Measurements from ENCODE around the gene LRR1.

The LRR1 gene, protein sequence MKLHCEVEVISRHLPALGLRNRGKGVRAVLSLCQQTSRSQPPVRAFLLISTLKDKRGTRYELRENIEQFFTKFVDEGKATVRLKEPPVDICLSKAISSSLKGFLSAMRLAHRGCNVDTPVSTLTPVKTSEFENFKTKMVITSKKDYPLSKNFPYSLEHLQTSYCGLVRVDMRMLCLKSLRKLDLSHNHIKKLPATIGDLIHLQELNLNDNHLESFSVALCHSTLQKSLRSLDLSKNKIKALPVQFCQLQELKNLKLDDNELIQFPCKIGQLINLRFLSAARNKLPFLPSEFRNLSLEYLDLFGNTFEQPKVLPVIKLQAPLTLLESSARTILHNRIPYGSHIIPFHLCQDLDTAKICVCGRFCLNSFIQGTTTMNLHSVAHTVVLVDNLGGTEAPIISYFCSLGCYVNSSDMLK

DNA sequence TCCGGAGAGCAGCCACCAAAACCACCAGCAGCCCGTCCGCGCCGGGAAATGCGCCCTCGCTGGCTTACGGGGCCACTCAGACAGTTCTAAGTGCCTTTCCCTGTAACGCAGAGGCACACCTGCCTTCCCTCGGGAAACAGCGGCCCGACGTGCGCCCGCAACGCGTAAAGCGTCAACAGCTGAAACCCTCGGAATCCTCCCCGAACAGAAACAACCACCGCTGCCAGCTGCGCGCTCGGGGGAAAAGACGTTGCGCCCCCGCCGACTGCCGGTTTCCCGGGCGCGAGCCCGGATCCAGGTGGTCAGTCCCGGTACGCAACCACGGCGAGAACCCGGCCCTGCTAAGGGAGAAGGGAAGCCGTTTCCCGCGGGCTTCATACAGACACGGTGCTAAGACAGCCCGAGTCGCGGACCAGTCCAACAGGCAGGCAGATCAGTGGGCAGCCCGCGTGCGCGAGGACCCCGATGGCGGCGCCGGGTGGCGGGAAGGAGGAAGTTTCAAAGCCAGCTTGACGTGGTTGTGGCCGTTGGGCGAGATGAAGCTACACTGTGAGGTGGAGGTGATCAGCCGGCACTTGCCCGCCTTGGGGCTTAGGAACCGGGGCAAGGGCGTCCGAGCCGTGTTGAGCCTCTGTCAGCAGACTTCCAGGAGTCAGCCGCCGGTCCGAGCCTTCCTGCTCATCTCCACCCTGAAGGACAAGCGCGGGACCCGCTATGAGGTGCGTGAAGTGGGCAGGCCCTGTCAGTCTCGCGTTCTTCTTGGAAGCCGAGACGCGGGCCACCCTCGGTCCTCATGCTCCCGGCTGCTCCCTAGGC, at the start of gene LRR1:
Gene LRR1 (plus strand): TSS at position 456 of the 816 bp plus-strand sequence. CDS start 81 bp downstream, at position 537.
- Histone ChIP-seq H3K4me3 (ENCODE audit: low read length in 2 of 2) (peak within 1 kb of the TSS; percentile 97 to 99), H3K27ac (ENCODE audit: low read depth in 2 of 2, low read length in 2 of 2) (peak within 1 kb of the TSS; percentile 98 to 99), H3K36me3 (ENCODE audit: control insufficient read depth in 2 of 2, insufficient read depth in 2 of 2, low read length in 2 of 2) (peaks cover 3 to 5% of the 10 kb centered on the region in 2 donors), H3K4me1 (ENCODE audit: control insufficient read depth in 2 of 2, insufficient read depth in 2 of 2, low read length in 2 of 2) (peaks cover 4 to 14% of the 10 kb centered on the region in 2 donors), H3K9me3 (ENCODE audit: control insufficient read depth in 2 of 2, low read length in 2 of 2) (no peaks in the 10 kb centered on the region), H3K27me3 (ENCODE audit: control insufficient read depth in 2 of 2, insufficient read depth in 2 of 2, low read length in 2 of 2) (no peaks in the 10 kb centered on the region), H3K9ac (ENCODE audit: low read depth in 1 of 2, low read length in 2 of 2) (peak within 1 kb of the TSS; percentile 99)

DNA sequence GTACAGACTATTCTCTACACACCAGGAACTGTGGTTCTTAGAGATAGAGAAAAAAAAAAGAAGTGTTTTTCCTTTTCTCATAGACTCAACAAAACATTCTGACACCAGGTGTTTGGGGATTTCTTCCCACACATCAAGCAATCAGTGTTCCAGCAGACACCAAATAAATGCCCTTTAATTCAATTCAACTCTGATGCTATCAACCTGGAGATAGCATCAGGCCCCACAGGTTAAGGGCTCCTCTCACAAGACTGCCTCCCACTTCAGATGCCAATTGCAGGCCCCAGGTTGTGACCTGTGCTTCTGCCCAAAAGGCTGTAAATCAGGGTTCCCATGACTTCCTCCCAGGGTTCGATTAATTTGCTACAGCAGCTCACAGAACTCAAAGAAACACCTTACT, 49.3 kb upstream of the LRR1 start:
- Histone ChIP-seq H3K36me3 (ENCODE audit: control insufficient read depth in 2 of 2, insufficient read depth in 2 of 2, low read length in 2 of 2) (no peaks in the 10 kb centered on the region), H3K4me3 (ENCODE audit: low read length in 2 of 2) (no peak overlapping the region), H3K4me1 (ENCODE audit: control insufficient read depth in 2 of 2, insufficient read depth in 2 of 2, low read length in 2 of 2) (no peaks in the 10 kb centered on the region), H3K27me3 (ENCODE audit: control insufficient read depth in 2 of 2, insufficient read depth in 2 of 2, low read length in 2 of 2) (no peaks in the 10 kb centered on the region), H3K9ac (ENCODE audit: low read depth in 1 of 2, low read length in 2 of 2) (no peak overlapping the region), H3K27ac (ENCODE audit: low read depth in 2 of 2, low read length in 2 of 2) (no peak overlapping the region), H3K9me3 (ENCODE audit: control insufficient read depth in 2 of 2, low read length in 2 of 2) (no peaks in the 10 kb centered on the region)

DNA sequence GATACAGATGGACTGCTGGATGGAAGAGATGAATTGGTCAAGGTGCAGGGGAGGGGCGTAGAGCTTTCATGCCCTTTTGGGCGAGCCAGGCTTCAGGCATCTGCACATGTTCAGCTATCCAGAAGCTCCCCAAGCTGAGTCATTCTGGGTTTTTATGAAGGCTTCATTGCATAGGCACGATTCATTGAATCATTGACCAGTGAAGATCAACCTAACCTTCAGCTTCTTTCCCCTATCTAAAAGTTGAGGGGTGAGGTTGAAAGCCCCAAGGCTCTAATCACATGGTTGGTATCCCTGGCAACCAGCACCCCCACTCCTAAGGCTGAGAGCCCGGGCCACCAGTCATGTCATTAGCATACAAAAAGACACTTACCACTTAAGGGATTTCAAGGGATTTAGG, 48.9 kb upstream of the LRR1 start:
- Histone ChIP-seq H3K27ac (ENCODE audit: low read depth in 2 of 2, low read length in 2 of 2) (no peak overlapping the region), H3K9ac (ENCODE audit: low read depth in 1 of 2, low read length in 2 of 2) (no peak overlapping the region), H3K9me3 (ENCODE audit: control insufficient read depth in 2 of 2, low read length in 2 of 2) (no peaks in the 10 kb centered on the region), H3K4me3 (ENCODE audit: low read length in 2 of 2) (no peak overlapping the region), H3K36me3 (ENCODE audit: control insufficient read depth in 2 of 2, insufficient read depth in 2 of 2, low read length in 2 of 2) (no peaks in the 10 kb centered on the region), H3K4me1 (ENCODE audit: control insufficient read depth in 2 of 2, insufficient read depth in 2 of 2, low read length in 2 of 2) (no peaks in the 10 kb centered on the region), H3K27me3 (ENCODE audit: control insufficient read depth in 2 of 2, insufficient read depth in 2 of 2, low read length in 2 of 2) (no peaks in the 10 kb centered on the region)

DNA sequence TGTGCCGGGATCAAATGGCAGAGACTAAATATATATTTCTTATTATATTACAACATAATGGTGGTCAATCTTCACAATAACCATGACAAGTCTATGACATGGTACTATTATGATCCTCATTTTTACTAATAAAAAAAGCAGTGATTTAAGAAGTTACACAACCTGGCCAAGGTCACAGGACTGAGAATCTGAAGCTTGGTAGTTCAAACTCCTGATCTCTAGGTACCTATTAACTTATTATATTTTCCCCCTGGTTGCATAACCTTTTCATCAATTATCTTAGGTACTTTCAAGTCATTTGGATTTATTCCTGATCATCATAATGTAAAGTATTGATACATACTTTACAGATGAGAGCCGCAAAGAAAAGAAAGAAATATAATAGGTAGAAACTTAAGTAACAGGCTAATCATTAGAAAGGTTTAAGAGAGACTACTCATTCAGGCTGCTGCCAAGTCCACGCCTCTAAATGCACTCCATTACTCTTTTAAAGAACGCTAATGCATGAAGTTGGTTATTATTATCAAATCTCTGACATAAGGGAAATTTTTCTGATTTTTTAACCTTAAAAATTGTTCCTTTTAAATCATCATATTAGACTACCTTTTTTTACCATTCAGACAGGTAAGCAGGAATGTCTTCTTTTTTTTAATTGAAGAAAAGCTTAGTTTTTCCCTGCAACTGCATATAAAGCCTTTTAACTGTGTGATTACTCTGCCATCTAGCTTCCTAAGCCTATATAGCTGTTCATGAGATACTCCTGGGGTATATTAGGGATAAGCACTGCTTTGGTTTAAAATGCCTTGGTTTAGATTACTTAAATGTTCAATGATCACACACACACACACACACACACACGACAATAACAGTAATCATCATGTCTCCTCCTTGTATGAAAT, 48.2 kb upstream of the LRR1 start:
- H3K36me3 ChIP-seq (ENCODE audit: control insufficient read depth in 2 of 2, insufficient read depth in 2 of 2, low read length in 2 of 2), result no peaks in the 10 kb centered on the region
- no peak overlapping the region for H3K27ac ChIP-seq (ENCODE audit: low read depth in 2 of 2, low read length in 2 of 2)
- no peaks in the 10 kb centered on the region for H3K9me3 ChIP-seq (ENCODE audit: control insufficient read depth in 2 of 2, low read length in 2 of 2)
- no peaks in the 10 kb centered on the region for H3K27me3 ChIP-seq (ENCODE audit: control insufficient read depth in 2 of 2, insufficient read depth in 2 of 2, low read length in 2 of 2)
- H3K9ac ChIP-seq (ENCODE audit: low read depth in 1 of 2, low read length in 2 of 2), result no peak overlapping the region
- H3K4me3 ChIP-seq (ENCODE audit: low read length in 2 of 2), result no peak overlapping the region
- no peaks in the 10 kb centered on the region for H3K4me1 ChIP-seq (ENCODE audit: control insufficient read depth in 2 of 2, insufficient read depth in 2 of 2, low read length in 2 of 2)

DNA sequence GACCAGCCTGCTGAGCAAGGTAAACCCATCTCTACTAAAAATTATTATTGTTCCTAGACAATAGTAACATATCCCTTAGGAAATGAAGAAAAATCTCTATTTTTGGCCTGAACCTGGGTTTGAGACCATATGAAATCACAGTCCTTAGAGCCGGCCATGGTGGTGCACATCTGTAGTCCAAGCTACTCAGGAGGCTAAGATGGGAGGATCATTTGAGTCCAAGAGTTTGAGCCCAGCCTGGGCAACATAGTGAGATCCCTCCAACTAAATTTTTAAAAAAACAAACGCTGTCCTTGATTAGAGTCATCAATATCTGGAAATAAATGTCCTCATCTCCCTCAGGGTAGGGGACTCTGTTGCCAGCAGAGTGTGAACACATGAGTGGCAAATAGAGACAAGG, 47.2 kb upstream of the LRR1 start:
- no peaks in the 10 kb centered on the region for H3K36me3 ChIP-seq (ENCODE audit: control insufficient read depth in 2 of 2, insufficient read depth in 2 of 2, low read length in 2 of 2)
- no peak overlapping the region for H3K27ac ChIP-seq (ENCODE audit: low read depth in 2 of 2, low read length in 2 of 2)
- H3K9me3 ChIP-seq (ENCODE audit: control insufficient read depth in 2 of 2, low read length in 2 of 2), result no peaks in the 10 kb centered on the region
- no peak overlapping the region for H3K9ac ChIP-seq (ENCODE audit: low read depth in 1 of 2, low read length in 2 of 2)
- H3K27me3 ChIP-seq (ENCODE audit: control insufficient read depth in 2 of 2, insufficient read depth in 2 of 2, low read length in 2 of 2), result no peaks in the 10 kb centered on the region
- no peaks in the 10 kb centered on the region for H3K4me1 ChIP-seq (ENCODE audit: control insufficient read depth in 2 of 2, insufficient read depth in 2 of 2, low read length in 2 of 2)
- H3K4me3 ChIP-seq (ENCODE audit: low read length in 2 of 2), result no peak overlapping the region

DNA sequence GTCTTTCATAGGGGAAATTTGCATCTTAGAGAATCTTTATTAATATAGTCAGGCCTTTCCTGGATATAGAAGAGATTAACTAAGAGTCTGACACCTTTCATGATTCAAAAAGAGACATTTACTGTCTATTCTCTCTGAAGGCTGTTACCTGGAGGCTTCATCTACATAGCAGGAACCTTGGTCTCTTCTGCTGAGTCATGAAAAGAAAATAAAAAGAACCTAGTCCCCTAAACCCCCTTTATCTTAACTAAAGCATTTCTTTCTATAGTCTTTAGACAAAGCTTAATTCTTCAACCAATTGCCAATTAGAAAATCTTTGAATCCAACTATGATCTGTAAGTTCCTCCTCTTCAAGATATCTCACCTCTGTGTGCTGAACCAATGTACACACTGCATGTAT, 45.6 kb upstream of the LRR1 start:
- H3K9ac ChIP-seq (ENCODE audit: low read depth in 1 of 2, low read length in 2 of 2), result no peak overlapping the region
- H3K9me3 ChIP-seq (ENCODE audit: control insufficient read depth in 2 of 2, low read length in 2 of 2), result no peaks in the 10 kb centered on the region
- no peak overlapping the region for H3K27ac ChIP-seq (ENCODE audit: low read depth in 2 of 2, low read length in 2 of 2)
- H3K4me3 ChIP-seq (ENCODE audit: low read length in 2 of 2), result no peak overlapping the region
- no peaks in the 10 kb centered on the region for H3K36me3 ChIP-seq (ENCODE audit: control insufficient read depth in 2 of 2, insufficient read depth in 2 of 2, low read length in 2 of 2)
- H3K4me1 ChIP-seq (ENCODE audit: control insufficient read depth in 2 of 2, insufficient read depth in 2 of 2, low read length in 2 of 2), result no peaks in the 10 kb centered on the region
- no peaks in the 10 kb centered on the region for H3K27me3 ChIP-seq (ENCODE audit: control insufficient read depth in 2 of 2, insufficient read depth in 2 of 2, low read length in 2 of 2)

DNA sequence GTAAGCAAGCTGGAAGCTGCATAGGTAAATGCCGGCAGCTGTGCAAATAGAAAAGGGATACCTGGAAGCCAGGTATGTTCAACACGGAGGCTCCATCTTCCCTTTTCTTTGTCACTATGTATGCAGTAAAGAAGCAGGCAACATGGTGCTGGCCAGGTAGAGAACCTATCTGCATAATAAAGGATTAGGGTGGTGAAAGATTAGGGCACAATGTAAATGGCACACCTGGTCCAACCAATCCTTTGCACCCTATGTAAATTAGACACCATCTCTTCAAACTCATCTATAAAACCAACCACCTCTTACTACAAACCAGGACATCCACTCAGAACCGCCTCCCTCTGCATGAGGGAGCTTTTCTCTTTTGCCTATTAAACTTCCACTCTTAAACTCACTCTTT, 44.8 kb upstream of the LRR1 start:
- no peaks in the 10 kb centered on the region for H3K4me1 ChIP-seq (ENCODE audit: control insufficient read depth in 2 of 2, insufficient read depth in 2 of 2, low read length in 2 of 2)
- H3K27ac ChIP-seq (ENCODE audit: low read depth in 2 of 2, low read length in 2 of 2), result no peak overlapping the region
- no peak overlapping the region for H3K4me3 ChIP-seq (ENCODE audit: low read length in 2 of 2)
- no peaks in the 10 kb centered on the region for H3K27me3 ChIP-seq (ENCODE audit: control insufficient read depth in 2 of 2, insufficient read depth in 2 of 2, low read length in 2 of 2)
- H3K9me3 ChIP-seq (ENCODE audit: control insufficient read depth in 2 of 2, low read length in 2 of 2), result no peaks in the 10 kb centered on the region
- no peak overlapping the region for H3K9ac ChIP-seq (ENCODE audit: low read depth in 1 of 2, low read length in 2 of 2)
- no peaks in the 10 kb centered on the region for H3K36me3 ChIP-seq (ENCODE audit: control insufficient read depth in 2 of 2, insufficient read depth in 2 of 2, low read length in 2 of 2)

DNA sequence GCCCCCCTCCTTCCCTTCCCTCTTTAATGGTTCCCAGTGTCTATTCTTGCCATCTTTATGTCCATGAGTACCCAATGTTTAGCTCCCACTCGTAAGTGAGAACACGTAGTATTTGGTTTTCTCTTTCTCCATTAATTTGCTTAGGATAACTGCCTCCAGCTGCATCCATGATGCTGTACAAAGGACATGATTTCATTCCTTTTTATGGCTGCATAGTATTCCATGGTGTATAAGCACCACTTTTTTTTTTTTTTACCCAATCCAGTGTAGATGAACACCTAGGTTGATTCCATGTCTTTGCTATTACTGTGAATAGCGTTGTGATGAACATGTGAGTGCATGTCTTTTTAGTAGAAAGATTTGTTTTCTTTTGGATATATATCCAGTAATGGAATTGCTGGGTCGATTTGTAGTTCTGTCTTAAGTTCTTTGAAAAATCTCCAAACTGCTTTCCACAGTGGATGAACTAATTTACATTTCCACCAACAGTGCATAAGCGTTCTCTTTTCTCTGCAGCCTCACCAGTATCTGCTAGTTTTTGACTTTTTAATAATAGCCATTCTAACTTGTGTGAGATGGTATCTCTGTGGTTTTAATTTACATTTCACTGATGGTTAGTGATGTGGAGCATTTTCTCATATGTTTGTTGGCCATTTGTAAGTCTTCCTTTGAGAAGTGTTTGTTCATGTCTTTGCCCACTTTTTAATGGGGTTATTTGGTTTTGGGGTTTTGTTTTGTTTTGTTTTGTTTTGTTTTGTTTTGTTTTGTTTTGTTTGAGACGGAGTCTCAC, 38.6 kb upstream of the LRR1 start:
- Histone ChIP-seq H3K9ac (ENCODE audit: low read depth in 1 of 2, low read length in 2 of 2) (no peak overlapping the region), H3K9me3 (ENCODE audit: control insufficient read depth in 2 of 2, low read length in 2 of 2) (no peaks in the 10 kb centered on the region), H3K4me3 (ENCODE audit: low read length in 2 of 2) (no peak overlapping the region), H3K27ac (ENCODE audit: low read depth in 2 of 2, low read length in 2 of 2) (no peak overlapping the region), H3K27me3 (ENCODE audit: control insufficient read depth in 2 of 2, insufficient read depth in 2 of 2, low read length in 2 of 2) (no peaks in the 10 kb centered on the region), H3K4me1 (ENCODE audit: control insufficient read depth in 2 of 2, insufficient read depth in 2 of 2, low read length in 2 of 2) (no peaks in the 10 kb centered on the region), H3K36me3 (ENCODE audit: control insufficient read depth in 2 of 2, insufficient read depth in 2 of 2, low read length in 2 of 2) (no peaks in the 10 kb centered on the region)

DNA sequence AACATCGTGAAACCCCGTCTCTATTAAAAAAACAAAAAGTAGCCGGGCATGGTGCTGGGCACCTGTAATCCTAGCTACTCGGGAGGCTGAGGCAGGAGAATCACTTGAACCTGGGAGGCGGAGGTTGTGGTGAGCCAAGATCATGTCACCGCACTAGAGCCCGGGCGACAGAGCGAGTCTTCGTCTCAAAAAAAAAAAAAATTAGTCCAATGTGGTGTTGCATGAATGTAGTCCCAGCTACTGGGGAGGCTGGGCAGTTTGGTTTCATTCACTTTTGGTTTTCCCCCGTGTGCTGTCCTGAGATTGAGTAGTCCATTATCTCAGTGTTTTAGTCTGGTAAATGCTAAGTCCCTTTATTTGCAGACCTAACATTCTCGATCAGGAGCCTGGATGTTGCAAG, 32.0 kb upstream of the LRR1 start:
- Histone ChIP-seq H3K27me3 (ENCODE audit: control insufficient read depth in 2 of 2, insufficient read depth in 2 of 2, low read length in 2 of 2) (no peaks in the 10 kb centered on the region), H3K36me3 (ENCODE audit: control insufficient read depth in 2 of 2, insufficient read depth in 2 of 2, low read length in 2 of 2) (no peaks in the 10 kb centered on the region), H3K9me3 (ENCODE audit: control insufficient read depth in 2 of 2, low read length in 2 of 2) (no peaks in the 10 kb centered on the region), H3K27ac (ENCODE audit: low read depth in 2 of 2, low read length in 2 of 2) (no peak overlapping the region), H3K9ac (ENCODE audit: low read depth in 1 of 2, low read length in 2 of 2) (no peak overlapping the region), H3K4me3 (ENCODE audit: low read length in 2 of 2) (no peak overlapping the region), H3K4me1 (ENCODE audit: control insufficient read depth in 2 of 2, insufficient read depth in 2 of 2, low read length in 2 of 2) (no peaks in the 10 kb centered on the region)

All from mucosa of rectum (tissue), 2 donors.